Panc1 (cell line): ENCODE results near the gene PLEKHA7.

Experiments used
- POLR2AphosphoS5 ChIP-seq: IDR thresholded peaks from 2 replicates; pipeline ENCODE4 v1.6.1; 2012; ENCODE audit warnings: mild to moderate bottlenecking, low read depth, low read length, moderate library complexity
- SIN3A ChIP-seq: IDR thresholded peaks from 2 replicates; pipeline ENCODE4 v1.6.1; 2012; ENCODE audit warnings: low read depth, mild to moderate bottlenecking, low read length, moderate library complexity, borderline replicate concordance; ENCODE audit not compliant: insufficient read depth
- TF ChIP-seq, protein P1 (sequence below): fragments of 450-650 bp; IDR thresholded peaks from 2 replicates; pipeline ENCODE4 v1.5.1; 2017; ENCODE audit warnings: mild to moderate bottlenecking
- TF ChIP-seq, protein P2 (sequence below), 2 experiments: IDR thresholded peaks; 2 replicates each; pipeline ENCODE4 v1.6.1; 2011 to 2012; ENCODE audit warnings: low read depth in 2 of 2, control low read depth in 1 of 2, low read length in 1 of 2, mild to moderate bottlenecking in 1 of 2, moderate library complexity in 1 of 2; ENCODE audit not compliant: insufficient read depth in 1 of 2

GRCh38 chr11:17063171-17064002 is 49.2 kb upstream of the PLEKHA7 start:
- TF ChIP-seq, protein P1, sequence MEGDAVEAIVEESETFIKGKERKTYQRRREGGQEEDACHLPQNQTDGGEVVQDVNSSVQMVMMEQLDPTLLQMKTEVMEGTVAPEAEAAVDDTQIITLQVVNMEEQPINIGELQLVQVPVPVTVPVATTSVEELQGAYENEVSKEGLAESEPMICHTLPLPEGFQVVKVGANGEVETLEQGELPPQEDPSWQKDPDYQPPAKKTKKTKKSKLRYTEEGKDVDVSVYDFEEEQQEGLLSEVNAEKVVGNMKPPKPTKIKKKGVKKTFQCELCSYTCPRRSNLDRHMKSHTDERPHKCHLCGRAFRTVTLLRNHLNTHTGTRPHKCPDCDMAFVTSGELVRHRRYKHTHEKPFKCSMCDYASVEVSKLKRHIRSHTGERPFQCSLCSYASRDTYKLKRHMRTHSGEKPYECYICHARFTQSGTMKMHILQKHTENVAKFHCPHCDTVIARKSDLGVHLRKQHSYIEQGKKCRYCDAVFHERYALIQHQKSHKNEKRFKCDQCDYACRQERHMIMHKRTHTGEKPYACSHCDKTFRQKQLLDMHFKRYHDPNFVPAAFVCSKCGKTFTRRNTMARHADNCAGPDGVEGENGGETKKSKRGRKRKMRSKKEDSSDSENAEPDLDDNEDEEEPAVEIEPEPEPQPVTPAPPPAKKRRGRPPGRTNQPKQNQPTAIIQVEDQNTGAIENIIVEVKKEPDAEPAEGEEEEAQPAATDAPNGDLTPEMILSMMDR, result peak; percentile 90
- TF ChIP-seq POLR2AphosphoS5, result no peak
- TF ChIP-seq, protein P2, sequence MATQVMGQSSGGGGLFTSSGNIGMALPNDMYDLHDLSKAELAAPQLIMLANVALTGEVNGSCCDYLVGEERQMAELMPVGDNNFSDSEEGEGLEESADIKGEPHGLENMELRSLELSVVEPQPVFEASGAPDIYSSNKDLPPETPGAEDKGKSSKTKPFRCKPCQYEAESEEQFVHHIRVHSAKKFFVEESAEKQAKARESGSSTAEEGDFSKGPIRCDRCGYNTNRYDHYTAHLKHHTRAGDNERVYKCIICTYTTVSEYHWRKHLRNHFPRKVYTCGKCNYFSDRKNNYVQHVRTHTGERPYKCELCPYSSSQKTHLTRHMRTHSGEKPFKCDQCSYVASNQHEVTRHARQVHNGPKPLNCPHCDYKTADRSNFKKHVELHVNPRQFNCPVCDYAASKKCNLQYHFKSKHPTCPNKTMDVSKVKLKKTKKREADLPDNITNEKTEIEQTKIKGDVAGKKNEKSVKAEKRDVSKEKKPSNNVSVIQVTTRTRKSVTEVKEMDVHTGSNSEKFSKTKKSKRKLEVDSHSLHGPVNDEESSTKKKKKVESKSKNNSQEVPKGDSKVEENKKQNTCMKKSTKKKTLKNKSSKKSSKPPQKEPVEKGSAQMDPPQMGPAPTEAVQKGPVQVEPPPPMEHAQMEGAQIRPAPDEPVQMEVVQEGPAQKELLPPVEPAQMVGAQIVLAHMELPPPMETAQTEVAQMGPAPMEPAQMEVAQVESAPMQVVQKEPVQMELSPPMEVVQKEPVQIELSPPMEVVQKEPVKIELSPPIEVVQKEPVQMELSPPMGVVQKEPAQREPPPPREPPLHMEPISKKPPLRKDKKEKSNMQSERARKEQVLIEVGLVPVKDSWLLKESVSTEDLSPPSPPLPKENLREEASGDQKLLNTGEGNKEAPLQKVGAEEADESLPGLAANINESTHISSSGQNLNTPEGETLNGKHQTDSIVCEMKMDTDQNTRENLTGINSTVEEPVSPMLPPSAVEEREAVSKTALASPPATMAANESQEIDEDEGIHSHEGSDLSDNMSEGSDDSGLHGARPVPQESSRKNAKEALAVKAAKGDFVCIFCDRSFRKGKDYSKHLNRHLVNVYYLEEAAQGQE (IDR thresholded peaks at IDR 0.05; ENCODE audit: insufficient read depth in 1 of 2, low read depth in 2 of 2, low read length in 1 of 2), result no peak
- no peak for TF ChIP-seq SIN3A
